Immature natural killer cell (primary cell): ENCODE measurements around the gene MSN. TPM values are rescaled to one million over a fixed set of nuclear protein-coding genes. Genes with fewer than 3 reads are reported as not detected.
"Not testable (repeated sequence)": the region's sequence is repeated elsewhere in the genome, so short reads cannot be mapped to it uniquely, and the experiment has no call there.

ENCODE experiments used
- DNase-seq, 3 donors: peaks; one replicate each; pipeline ENCODE4 v3.0.0; 2022; ENCODE audit warnings: mixed read lengths in 1 of 3
- H3K27ac Mint-ChIP-seq, 6 donors: one replicate each; pipeline ENCODE4 v1.8.0; 2020; ENCODE audit warnings: mixed read lengths in 6 of 6, mild to moderate bottlenecking in 5 of 6, inconsistent platforms in 4 of 6, moderate library complexity in 3 of 6
- H3K27me3 Mint-ChIP-seq, 3 donors: one replicate each; pipeline ENCODE4 v1.8.0; 2020 to 2021; ENCODE audit warnings: low read depth in 3 of 3, mild to moderate bottlenecking in 3 of 3, mixed read lengths in 3 of 3, moderate library complexity in 3 of 3, inconsistent platforms in 1 of 3
- H3K36me3 Mint-ChIP-seq, 3 donors: one replicate each; pipeline ENCODE4 v1.8.0; 2020; ENCODE audit warnings: mixed read lengths in 3 of 3, inconsistent platforms in 2 of 3, mild to moderate bottlenecking in 2 of 3
- H3K4me1 Mint-ChIP-seq, 2 donors: one replicate each; pipeline ENCODE4 v1.8.0; 2020; ENCODE audit warnings: inconsistent platforms in 2 of 2, mild to moderate bottlenecking in 2 of 2, mixed read lengths in 2 of 2, moderate library complexity in 1 of 2
- H3K4me3 Mint-ChIP-seq, 5 donors: one replicate each; pipeline ENCODE4 v1.8.0; 2020; ENCODE audit warnings: mild to moderate bottlenecking in 5 of 5, mixed read lengths in 5 of 5, inconsistent platforms in 3 of 5, moderate library complexity in 3 of 5
- H3K9me3 Mint-ChIP-seq, 6 donors: one replicate each; pipeline ENCODE4 v1.8.0; 2020; ENCODE audit warnings: mild to moderate bottlenecking in 6 of 6, mixed read lengths in 6 of 6, inconsistent platforms in 4 of 6, moderate library complexity in 3 of 6
- polyA plus RNA-seq, 3 donors: library from polyadenylated mRNA; unstranded; fragments of 300-500 nt; fragmentation: Illumina TruSeq; gene quantifications; one replicate each; pipeline ENCODE4 v1.2.3, GENCODE V29; 2021

Gene MSN
- polyA plus RNA-seq: 1,000 to 10,000 TPM; 1,039 to 1,577 (median 1,568) TPM

DNA sequence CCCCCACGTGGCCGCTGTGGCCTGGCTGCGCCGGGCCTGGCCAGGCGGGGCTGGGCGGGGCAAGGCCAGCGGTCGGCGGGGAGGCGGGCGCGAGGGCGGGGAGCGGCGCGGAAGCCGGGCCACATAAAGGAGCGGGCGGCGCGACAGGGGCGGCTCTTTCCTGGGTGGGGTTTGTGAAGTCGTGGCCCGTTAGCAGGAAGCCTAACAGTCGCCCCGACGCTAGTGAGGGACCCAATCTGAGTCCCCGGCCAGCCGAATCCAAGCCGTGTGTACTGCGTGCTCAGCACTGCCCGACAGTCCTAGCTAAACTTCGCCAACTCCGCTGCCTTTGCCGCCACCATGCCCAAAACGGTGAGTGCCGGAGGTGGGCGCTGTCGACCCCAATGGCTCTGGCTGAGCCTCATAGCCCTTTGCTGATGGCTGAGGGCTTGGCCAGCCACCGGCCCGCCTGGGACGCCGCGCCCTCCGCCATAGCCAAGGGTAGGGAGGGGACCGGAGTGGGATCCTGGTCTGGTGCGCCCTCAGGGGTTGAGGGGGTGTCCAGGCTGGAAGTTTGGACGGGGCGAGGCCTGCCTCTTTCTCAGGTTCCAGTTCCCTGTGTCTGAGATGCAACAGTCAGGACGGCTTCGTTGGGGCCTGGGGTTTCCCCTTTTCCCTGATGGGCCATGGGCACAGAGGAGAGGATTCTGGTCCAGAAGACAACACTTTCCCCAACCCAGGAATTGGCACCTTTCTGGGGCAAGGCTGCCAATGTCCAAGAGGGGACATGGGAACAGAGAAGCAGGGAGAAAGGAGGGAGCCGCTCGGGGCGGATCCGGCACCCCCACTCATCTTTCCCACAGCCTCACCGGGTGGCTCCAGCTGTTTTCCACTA is at the start of gene MSN:
MSN (plus strand) TSS at position 152 of the 874 bp plus-strand sequence; CDS start at position 340, 188 bp downstream.
- H3K4me1 Mint-ChIP-seq: peaks cover 60 to 75% of the 10 kb centered on the region in 2 donors
- peaks cover 4 to 7% (median 6%) of the 10 kb centered on the region in 3 donors for H3K27me3 Mint-ChIP-seq
- H3K36me3 Mint-ChIP-seq: peaks cover 0 to 12% (median 6%) of the 10 kb centered on the region in 3 donors
- no peaks in the 10 kb centered on the region for H3K9me3 Mint-ChIP-seq
- H3K4me3 Mint-ChIP-seq: peak within 1 kb of the TSS; percentile 95 to 97 (median 95)
- peak within 1 kb of the TSS; percentile 81 to 94 (median 92) for H3K27ac Mint-ChIP-seq
- DNase-seq: peak; percentile 76 to 82 (median 82)

GRCh38 chrX:65620096-65620705 is 47.3 kb upstream of the MSN start:
- not testable (repeated sequence) for H3K27me3 Mint-ChIP-seq, H3K36me3 Mint-ChIP-seq, H3K4me3 Mint-ChIP-seq, DNase-seq, H3K4me1 Mint-ChIP-seq, H3K27ac Mint-ChIP-seq
- H3K9me3 Mint-ChIP-seq: peaks cover 0 to 13% (median 4%) of the 10 kb centered on the region in 6 donors

DNA sequence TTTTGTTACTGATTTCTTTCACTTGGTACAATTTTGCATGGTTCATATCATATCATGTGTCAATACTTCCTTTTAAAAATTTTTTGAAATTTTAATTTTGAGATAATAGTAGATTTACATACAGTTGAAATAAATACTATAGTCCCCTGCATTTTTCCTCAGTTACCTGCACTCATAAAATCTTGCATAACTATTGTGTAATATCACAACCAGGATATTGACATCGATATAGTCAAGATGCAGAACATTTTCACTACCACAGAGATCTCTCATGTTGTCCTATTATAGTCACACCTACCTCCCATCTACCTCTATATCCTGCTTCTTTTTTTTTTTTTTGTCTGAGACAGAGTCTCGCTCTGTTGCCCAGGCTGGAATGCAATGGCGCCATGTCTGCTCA is 36.7 kb upstream of the MSN start:
- peaks cover 4 to 7% (median 4%) of the 10 kb centered on the region in 3 donors for H3K36me3 Mint-ChIP-seq
- no peak overlapping the region for H3K27ac Mint-ChIP-seq
- H3K4me3 Mint-ChIP-seq: no peak overlapping the region
- peaks cover 4% of the 10 kb centered on the region in 2 donors for H3K4me1 Mint-ChIP-seq
- peaks cover 0 to 2% (median 0%) of the 10 kb centered on the region in 6 donors for H3K9me3 Mint-ChIP-seq
- H3K27me3 Mint-ChIP-seq: peaks cover 2 to 5% (median 3%) of the 10 kb centered on the region in 3 donors
- DNase-seq: no peak

GRCh38 chrX:65633826-65634225 is 33.6 kb upstream of the MSN start:
- Mint-ChIP-seq H3K4me3 (peak overlapping the region in 1 of 5 donors; percentile 7), H3K27me3 (peaks cover 0 to 3% (median 0%) of the 10 kb centered on the region in 3 donors), H3K4me1 (peaks cover 4 to 5% of the 10 kb centered on the region in 2 donors), H3K36me3 (peaks cover 0 to 4% (median 0%) of the 10 kb centered on the region in 3 donors), H3K9me3 (peaks cover 0 to 2% (median 0%) of the 10 kb centered on the region in 6 donors), H3K27ac (peak overlapping the region in 1 of 6 donors; percentile 76)
- DNase-seq: no peak

- Mint-ChIP-seq H3K27ac (peak overlapping the region in 1 of 6 donors; percentile 32), H3K36me3 (peaks cover 0 to 4% (median 0%) of the 10 kb centered on the region in 3 donors), H3K9me3 (peaks cover 0 to 2% (median 0%) of the 10 kb centered on the region in 6 donors), H3K4me3 (no peak overlapping the region), H3K27me3 (peaks cover 0 to 3% (median 0%) of the 10 kb centered on the region in 3 donors), H3K4me1 (peaks cover 4 to 5% of the 10 kb centered on the region in 2 donors)
- no peak for DNase-seq
These were observed 32.7 kb upstream of the MSN start for GRCh38 chrX:65634732-65635131.

DNA sequence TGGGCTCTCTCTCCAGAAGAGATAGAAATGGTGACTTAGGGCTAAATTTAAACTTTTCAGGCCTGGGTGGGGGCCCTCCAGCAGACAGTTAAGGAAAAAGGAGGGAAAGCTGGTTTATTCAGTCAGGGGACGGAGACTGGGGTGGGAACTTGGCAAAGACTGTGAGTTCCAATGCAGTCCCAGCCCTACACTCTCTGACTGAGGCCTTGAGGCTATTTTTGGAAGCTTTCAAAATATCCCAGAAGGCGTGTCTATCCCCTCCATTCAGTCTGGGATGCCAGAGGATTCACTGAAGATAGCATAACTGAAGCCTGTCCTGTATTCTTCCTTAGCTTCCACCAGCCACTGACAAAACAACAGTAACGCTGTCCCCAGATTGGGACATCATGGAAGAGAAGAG is 32.1 kb upstream of the MSN start:
- Mint-ChIP-seq H3K27me3 (peaks cover 0 to 3% (median 0%) of the 10 kb centered on the region in 3 donors), H3K9me3 (peaks cover 0 to 2% (median 0%) of the 10 kb centered on the region in 6 donors), H3K27ac (no peak overlapping the region), H3K4me1 (peaks cover 4 to 5% of the 10 kb centered on the region in 2 donors), H3K36me3 (peaks cover 0 to 4% (median 0%) of the 10 kb centered on the region in 3 donors), H3K4me3 (no peak overlapping the region)
- DNase-seq: no peak

DNA sequence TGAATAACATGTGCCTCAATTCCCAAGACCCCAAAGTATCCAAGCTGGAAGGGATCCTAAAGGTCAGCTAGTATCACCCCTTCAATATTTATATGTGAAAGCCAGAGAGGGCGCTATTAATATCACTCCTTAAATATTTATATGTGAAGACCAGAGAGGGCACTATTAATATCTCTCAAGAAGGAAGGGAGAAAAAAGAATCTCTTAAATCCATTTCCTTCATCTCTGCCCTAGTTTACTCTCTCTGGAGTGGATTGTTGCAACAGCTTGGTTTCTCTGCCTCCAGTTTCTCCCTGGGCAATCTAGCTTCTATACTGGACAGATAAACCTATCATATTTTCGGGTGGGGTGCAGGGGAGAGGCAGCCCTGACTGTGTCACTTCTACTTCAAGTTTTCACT is 31.6 kb upstream of the MSN start:
- no peak overlapping the region for H3K27ac Mint-ChIP-seq
- peaks cover 4 to 5% of the 10 kb centered on the region in 2 donors for H3K4me1 Mint-ChIP-seq
- peaks cover 0 to 4% (median 0%) of the 10 kb centered on the region in 3 donors for H3K36me3 Mint-ChIP-seq
- DNase-seq: no peak
- H3K27me3 Mint-ChIP-seq: peaks cover 0 to 3% (median 0%) of the 10 kb centered on the region in 3 donors
- H3K4me3 Mint-ChIP-seq: no peak overlapping the region
- H3K9me3 Mint-ChIP-seq: no peaks in the 10 kb centered on the region

DNA sequence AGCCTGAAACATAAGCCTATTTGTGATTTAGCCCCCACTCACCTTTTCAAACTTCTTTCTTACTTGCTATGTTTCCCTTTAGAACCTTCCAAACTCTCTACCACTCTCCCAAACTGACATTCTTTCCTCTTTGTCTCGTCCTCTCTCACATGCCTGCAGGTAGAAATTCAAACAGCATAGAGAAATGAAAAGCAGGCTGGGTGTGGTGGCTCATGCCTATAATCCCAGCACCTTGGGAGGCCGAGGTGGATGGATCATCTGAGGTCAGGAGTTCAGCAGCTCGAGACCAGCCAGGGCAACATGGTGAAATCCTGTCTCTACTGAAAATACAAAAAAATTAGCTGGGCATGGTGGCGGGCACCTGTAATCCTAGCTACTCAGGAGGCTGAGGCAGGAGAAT is 31.2 kb upstream of the MSN start:
- not testable (repeated sequence) for H3K9me3 Mint-ChIP-seq, H3K4me1 Mint-ChIP-seq, H3K27me3 Mint-ChIP-seq, H3K4me3 Mint-ChIP-seq, DNase-seq, H3K36me3 Mint-ChIP-seq
- peak overlapping the region in 1 of 6 donors; percentile 6 for H3K27ac Mint-ChIP-seq

DNA sequence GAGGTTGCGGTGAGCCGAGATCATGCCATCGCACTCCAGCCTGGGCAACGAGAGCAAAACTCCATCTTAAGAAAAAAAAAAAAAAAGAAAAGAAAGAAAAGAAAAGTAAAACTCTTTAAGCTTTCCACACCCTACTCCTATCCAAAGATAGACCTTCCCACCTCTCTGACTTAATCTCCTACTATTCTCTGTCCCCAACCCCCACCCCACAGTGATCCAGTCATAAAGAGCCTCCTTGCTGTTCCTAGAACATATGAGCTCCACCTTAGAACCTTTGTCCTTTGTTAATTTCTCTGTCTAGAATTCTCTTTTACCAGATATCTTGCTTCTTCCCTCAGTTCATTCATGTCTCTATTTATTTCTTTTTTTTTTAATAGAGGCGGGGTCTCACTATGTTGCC is 30.1 kb upstream of the MSN start:
- Mint-ChIP-seq H3K4me1 (peaks cover 4 to 5% of the 10 kb centered on the region in 2 donors), H3K4me3 (no peak overlapping the region), H3K27me3 (peaks cover 0 to 3% (median 0%) of the 10 kb centered on the region in 3 donors), H3K36me3 (peaks cover 0 to 4% (median 1%) of the 10 kb centered on the region in 3 donors), H3K27ac (no peak overlapping the region), H3K9me3 (no peaks in the 10 kb centered on the region)
- no peak for DNase-seq

GRCh38 chrX:65642914-65643491 is 24.5 kb upstream of the MSN start:
- peaks cover 0 to 3% (median 0%) of the 10 kb centered on the region in 3 donors for H3K36me3 Mint-ChIP-seq
- H3K27me3 Mint-ChIP-seq: peaks cover 0 to 7% (median 4%) of the 10 kb centered on the region in 3 donors
- no peak for DNase-seq
- H3K4me3 Mint-ChIP-seq: no peak overlapping the region
- no peak overlapping the region for H3K27ac Mint-ChIP-seq
- H3K4me1 Mint-ChIP-seq: peaks cover 8 to 17% of the 10 kb centered on the region in 2 donors
- no peaks in the 10 kb centered on the region for H3K9me3 Mint-ChIP-seq

GRCh38 chrX:65643531-65644052 is 23.9 kb upstream of the MSN start:
- Mint-ChIP-seq H3K27me3 (peaks cover 0 to 4% (median 4%) of the 10 kb centered on the region in 3 donors), H3K4me1 (peaks cover 8 to 17% of the 10 kb centered on the region in 2 donors), H3K4me3 (no peak overlapping the region), H3K27ac (no peak overlapping the region), H3K36me3 (peaks cover 0 to 3% (median 0%) of the 10 kb centered on the region in 3 donors), H3K9me3 (no peaks in the 10 kb centered on the region)
- no peak for DNase-seq

GRCh38 chrX:65644621-65645289 is 22.7 kb upstream of the MSN start:
- H3K9me3 Mint-ChIP-seq: no peaks in the 10 kb centered on the region
- no peak for DNase-seq
- H3K4me1 Mint-ChIP-seq: peaks cover 8 to 17% of the 10 kb centered on the region in 2 donors
- H3K27ac Mint-ChIP-seq: peak overlapping the region in 1 of 6 donors; percentile 1
- peaks cover 0 to 3% (median 0%) of the 10 kb centered on the region in 3 donors for H3K36me3 Mint-ChIP-seq
- H3K4me3 Mint-ChIP-seq: no peak overlapping the region
- peaks cover 0 to 4% (median 4%) of the 10 kb centered on the region in 3 donors for H3K27me3 Mint-ChIP-seq

DNA sequence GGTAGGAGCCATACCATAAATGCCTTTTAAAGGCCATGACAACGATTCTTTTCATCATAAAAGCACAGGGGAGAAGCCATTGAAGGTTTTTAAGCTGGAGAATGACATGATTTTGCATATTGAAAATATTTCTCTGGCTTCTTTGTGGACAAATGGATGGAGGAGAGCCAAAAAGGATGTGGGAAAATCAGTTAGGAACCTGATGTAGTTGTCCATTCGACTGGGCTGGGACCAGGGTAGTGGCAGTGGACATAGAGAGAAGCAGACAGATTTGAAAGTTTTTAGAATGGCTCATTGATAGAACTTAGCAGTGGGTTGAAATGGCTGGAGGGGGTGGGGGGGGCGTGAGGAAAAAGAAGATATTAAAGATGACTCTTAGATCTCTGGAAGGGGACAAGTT is 19.7 kb upstream of the MSN start:
- H3K9me3 Mint-ChIP-seq: no peaks in the 10 kb centered on the region
- peaks cover 8 to 17% of the 10 kb centered on the region in 2 donors for H3K4me1 Mint-ChIP-seq
- no peak overlapping the region for H3K4me3 Mint-ChIP-seq
- no peaks in the 10 kb centered on the region for H3K36me3 Mint-ChIP-seq
- peaks cover 0 to 4% (median 2%) of the 10 kb centered on the region in 3 donors for H3K27me3 Mint-ChIP-seq
- DNase-seq: no peak
- no peak overlapping the region for H3K27ac Mint-ChIP-seq
